Stomach (tissue), 9 donors: Measurements from ENCODE around the gene FNBP1L. TPM values are rescaled to one million over a fixed set of nuclear protein-coding genes. Genes with fewer than 3 reads are reported as not detected.

Experiments
- DNase-seq, 2 donors: peaks; one replicate each; pipeline versions ENCODE4 v3.0.0 to v3.0.0-alpha.2; 2013 to 2019
- H3K27ac ChIP-seq, 5 donors: fragments of 200-600 bp in 4 of 5; sonication (generic) in 4 of 5; one replicate each; pipeline ENCODE4 v1.5.1; 2013 to 2019; ENCODE audit warnings: mild to moderate bottlenecking in 1 of 5, moderate library complexity in 1 of 5
- H3K27me3 ChIP-seq, 3 donors: fragments of 200-600 bp; sonication (generic); one replicate each; pipeline ENCODE4 v1.5.1; 2017 to 2019; ENCODE audit warnings: mixed run types in 1 of 3
- H3K36me3 ChIP-seq, 4 donors: fragments of 200-600 bp; sonication (generic); 1 replicate in 3 of 4; 2 replicates in 1 of 4; pipeline ENCODE4 v1.5.1; 2016 to 2019
- H3K4me1 ChIP-seq, 4 donors: fragments of 200-600 bp; sonication (generic); one replicate each; pipeline ENCODE4 v1.5.1; 2016 to 2019
- H3K4me3 ChIP-seq, 4 donors: fragments of 200-600 bp; sonication (generic) in 3 of 4; one replicate each; pipeline ENCODE4 v1.5.1; 2016 to 2019; ENCODE audit warnings: mild to moderate bottlenecking in 1 of 4
- H3K9me3 ChIP-seq, 4 donors: fragments of 200-600 bp; sonication (generic); one replicate each; pipeline ENCODE4 v1.5.1; 2016 to 2019
- EP300 ChIP-seq: sonication (generic); formaldehyde crosslinking; IDR thresholded peaks from one replicate; pipeline ENCODE4 v1.6.1; 2017; ENCODE audit warnings: antibody characterized with exemption
- POLR2A ChIP-seq, 4 donors: fragments of 450-650 bp; IDR thresholded peaks; one replicate each; pipeline ENCODE4 v1.6.1; 2016; ENCODE audit warnings: antibody characterized with exemption in 4 of 4, control low read depth in 2 of 4, mild to moderate bottlenecking in 1 of 4, moderate library complexity in 1 of 4
- POLR2AphosphoS5 ChIP-seq, 3 donors: sonication (generic); formaldehyde crosslinking; IDR thresholded peaks; one replicate each; pipeline ENCODE4 v1.6.1; 2016; ENCODE audit warnings: antibody characterized with exemption in 3 of 3
- WGBS, 5 donors: extraction: QIAGEN DNeasy Blood & Tissue Kit in 3 of 5; methylation state at CpG; one replicate each; pipeline versions ENCODE4 v1.1.5 to v1.1.7; 2013 to 2018; 5-methylcytosine and 5-hydroxymethylcytosine counted together
- intact Hi-C: fragments of 100-400 bp; cut with DNase I; formaldehyde crosslinking; loops from one replicate; pipeline ENCODE4 v1.15.1; 2023; ENCODE audit warnings: low total_unique reads
- polyA plus RNA-seq, 3 donors: library from polyadenylated mRNA; stranded (reverse); fragments of 200-250 nt; gene quantifications; one replicate each; pipeline ENCODE4 v1.2.3, GENCODE V29; 2013
- total RNA-seq, 5 donors: library from RNA; depleted of rRNA; stranded (reverse); fragments of >200 nt; gene quantifications; one replicate each; pipeline versions ENCODE4 v1.1.0 to v1.2.3, GENCODE V29; 2014 to 2016
- TF ChIP-seq, protein P1 (sequence below), 7 experiments: fragments of 450-650 bp in 4 of 7; fragments of 200-600 bp in 3 of 7; sonication (generic) in 3 of 7; IDR thresholded peaks; one replicate each; pipeline ENCODE4 v1.5.1; 2016 to 2019; ENCODE audit warnings: antibody characterized with exemption in 7 of 7, control low read depth in 2 of 7, mild to moderate bottlenecking in 1 of 7
- donor health status: healthy with polysubstance abuse.
- donor health status: Bipolar disorder and iron deficiency.
- donor health status: healthy.

Gene FNBP1L
- total and polyA plus RNA-seq, 8 donors: 9.2 to 74.0 (median 29.2) TPM

DNA sequence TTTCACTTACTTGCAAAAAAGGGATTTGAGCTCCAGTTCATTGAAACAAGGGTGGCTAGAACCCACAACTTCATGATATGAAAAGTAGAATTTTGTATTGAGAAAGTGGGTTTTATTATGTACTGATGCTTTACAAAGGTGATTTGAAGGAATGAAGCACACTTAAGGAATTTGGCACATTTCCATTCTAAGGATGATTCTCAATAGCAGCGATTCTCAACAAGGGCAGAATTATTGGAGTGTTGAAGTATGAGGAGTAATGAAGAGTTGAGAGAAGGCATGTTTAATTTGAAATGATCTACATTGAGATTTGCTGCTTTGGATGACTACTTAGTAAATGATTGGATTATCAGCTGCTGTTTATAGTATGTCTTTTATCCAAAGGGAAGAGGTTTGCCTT lies 54.7 kb downstream of the FNBP1L start:
- TF ChIP-seq POLR2A (IDR thresholded peaks at IDR 0.05) (no peak), POLR2AphosphoS5 (IDR thresholded peaks at IDR 0.05) (no peak), EP300 (no peak)
- TF ChIP-seq, protein P1, sequence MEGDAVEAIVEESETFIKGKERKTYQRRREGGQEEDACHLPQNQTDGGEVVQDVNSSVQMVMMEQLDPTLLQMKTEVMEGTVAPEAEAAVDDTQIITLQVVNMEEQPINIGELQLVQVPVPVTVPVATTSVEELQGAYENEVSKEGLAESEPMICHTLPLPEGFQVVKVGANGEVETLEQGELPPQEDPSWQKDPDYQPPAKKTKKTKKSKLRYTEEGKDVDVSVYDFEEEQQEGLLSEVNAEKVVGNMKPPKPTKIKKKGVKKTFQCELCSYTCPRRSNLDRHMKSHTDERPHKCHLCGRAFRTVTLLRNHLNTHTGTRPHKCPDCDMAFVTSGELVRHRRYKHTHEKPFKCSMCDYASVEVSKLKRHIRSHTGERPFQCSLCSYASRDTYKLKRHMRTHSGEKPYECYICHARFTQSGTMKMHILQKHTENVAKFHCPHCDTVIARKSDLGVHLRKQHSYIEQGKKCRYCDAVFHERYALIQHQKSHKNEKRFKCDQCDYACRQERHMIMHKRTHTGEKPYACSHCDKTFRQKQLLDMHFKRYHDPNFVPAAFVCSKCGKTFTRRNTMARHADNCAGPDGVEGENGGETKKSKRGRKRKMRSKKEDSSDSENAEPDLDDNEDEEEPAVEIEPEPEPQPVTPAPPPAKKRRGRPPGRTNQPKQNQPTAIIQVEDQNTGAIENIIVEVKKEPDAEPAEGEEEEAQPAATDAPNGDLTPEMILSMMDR (IDR thresholded peaks at IDR 0.05): no peak
- DNase-seq: no peak
- WGBS, 5 donors: 91 to 100% (median 95%) methylated on average over 1 of the region's 1 CpG

DNA sequence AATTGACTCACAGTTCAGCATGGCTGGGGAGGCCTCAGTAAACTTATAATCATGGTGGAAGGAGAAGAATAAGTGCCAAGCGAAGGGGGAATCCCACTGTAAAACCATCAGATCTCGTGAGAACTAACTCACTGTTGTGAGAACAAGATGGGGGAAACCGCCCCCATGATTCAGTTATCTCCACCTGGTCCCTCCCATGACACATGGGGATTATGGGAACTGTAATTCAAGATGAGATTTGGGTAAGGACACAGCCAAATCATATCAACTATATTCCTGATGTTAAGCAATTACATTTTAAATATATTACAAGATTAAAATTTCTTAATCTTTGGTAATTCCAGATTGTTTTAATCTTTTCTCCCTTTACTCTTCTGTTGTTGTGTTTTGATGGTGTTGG lies 55.2 kb downstream of the FNBP1L start:
- no peak for TF ChIP-seq POLR2AphosphoS5 (IDR thresholded peaks at IDR 0.05)
- TF ChIP-seq, protein P1 (IDR thresholded peaks at IDR 0.05): no peak
- TF ChIP-seq EP300: no peak
- no peak for TF ChIP-seq POLR2A (IDR thresholded peaks at IDR 0.05)
- no peaks in the 10 kb centered on the region for H3K9me3 ChIP-seq
- H3K27me3 ChIP-seq: no peaks in the 10 kb centered on the region
- no peak overlapping the region for H3K4me3 ChIP-seq
- H3K36me3 ChIP-seq: peaks cover 0 to 4% (median 0%) of the 10 kb centered on the region in 4 donors
- intact Hi-C loops: no loop called here
- no peak overlapping the region for H3K27ac ChIP-seq
- H3K4me1 ChIP-seq: peaks cover 0 to 12% (median 0%) of the 10 kb centered on the region in 4 donors
- WGBS, 5 donors: 87 to 98% (median 92%) methylated on average over 3 of the region's 3 CpGs
- no peak for DNase-seq

More for the DNA sequence above, 54.7 kb downstream of the FNBP1L start:
- Histone ChIP-seq H3K27ac (no peak overlapping the region), H3K36me3 (peaks cover 0 to 4% (median 0%) of the 10 kb centered on the region in 4 donors), H3K4me1 (peaks cover 0 to 12% (median 0%) of the 10 kb centered on the region in 4 donors), H3K4me3 (no peak overlapping the region), H3K27me3 (no peaks in the 10 kb centered on the region), H3K9me3 (no peaks in the 10 kb centered on the region)
- intact Hi-C loops: no loop called here

DNA sequence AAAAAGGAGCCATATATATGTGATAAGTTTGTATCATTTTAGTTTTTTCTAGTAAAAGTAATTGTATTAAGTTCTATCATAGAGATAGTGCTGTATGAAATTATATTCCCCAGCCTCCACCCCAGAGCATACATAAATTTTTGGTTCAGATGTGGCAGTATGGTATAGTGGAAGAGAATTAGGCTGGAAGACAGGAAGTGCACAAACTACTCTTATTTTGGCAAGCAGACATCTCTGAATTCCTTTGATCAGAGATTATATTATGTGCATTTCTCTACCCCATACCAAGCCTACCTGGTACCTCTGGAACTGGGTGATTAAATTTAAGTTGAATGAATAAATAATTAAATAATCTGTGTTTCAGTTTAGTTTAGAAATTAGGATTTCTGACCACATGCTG lies 55.9 kb downstream of the FNBP1L start:
- TF ChIP-seq POLR2A (IDR thresholded peaks at IDR 0.05) (no peak), EP300 (no peak), POLR2AphosphoS5 (IDR thresholded peaks at IDR 0.05) (no peak)
- TF ChIP-seq, protein P1 (IDR thresholded peaks at IDR 0.05): no peak
- intact Hi-C loops: no loop called here
- H3K27me3 ChIP-seq: no peaks in the 10 kb centered on the region

DNA sequence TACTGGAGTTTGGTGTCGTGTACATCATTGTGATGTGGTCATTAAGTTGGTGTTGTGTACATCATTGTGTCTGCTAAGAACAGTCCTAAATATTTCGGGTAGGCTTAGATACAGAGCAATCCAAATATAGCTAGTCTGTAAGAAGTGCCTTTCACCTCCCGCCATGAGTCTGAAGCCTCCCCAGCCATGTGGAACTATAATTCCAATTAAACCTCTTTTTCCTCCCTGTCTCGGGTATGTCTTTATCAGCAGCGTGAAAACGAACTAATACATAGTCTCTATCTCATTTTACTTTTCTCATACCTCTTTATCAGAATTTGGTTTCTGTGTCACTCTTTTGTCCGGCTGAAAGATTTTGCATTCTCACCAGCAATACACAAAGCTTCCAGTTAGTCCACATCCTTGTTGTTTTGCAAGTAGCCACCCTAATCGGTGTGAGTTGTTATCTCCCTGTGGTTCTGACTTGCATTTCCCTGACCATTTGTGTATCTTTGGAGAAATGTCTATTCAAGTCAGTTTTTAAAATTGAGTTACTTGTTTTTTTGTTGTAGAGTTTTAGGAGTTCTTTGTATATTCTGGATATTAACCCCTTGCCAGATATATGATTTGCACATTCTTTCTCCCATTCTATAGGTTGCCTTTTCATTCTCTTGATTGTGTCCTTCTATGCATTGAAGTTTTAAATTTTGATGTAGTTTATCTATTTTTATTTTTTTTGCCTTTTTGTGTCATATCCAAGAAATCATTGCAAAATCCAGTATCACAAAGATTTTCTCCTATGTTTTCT lies 56.5 kb downstream of the FNBP1L start:
- peaks cover 0 to 4% (median 1%) of the 10 kb centered on the region in 4 donors for H3K36me3 ChIP-seq
- H3K27me3 ChIP-seq: no peaks in the 10 kb centered on the region
- DNase-seq: peak in 1 of 2 donors; percentile 21
- 53 to 69% (median 62%) methylated on average over 8 of the region's 8 CpGs for WGBS, 5 donors
- peak overlapping the region in 1 of 5 donors; percentile 62 for H3K27ac ChIP-seq
- intact Hi-C loops: no loop called here
- no peak for TF ChIP-seq EP300
- no peak for TF ChIP-seq POLR2AphosphoS5 (IDR thresholded peaks at IDR 0.05)
- TF ChIP-seq POLR2A (IDR thresholded peaks at IDR 0.05): no peak
- TF ChIP-seq, protein P1 (IDR thresholded peaks at IDR 0.05): no peak
- H3K4me3 ChIP-seq: no peak overlapping the region
- peaks cover 0 to 12% (median 0%) of the 10 kb centered on the region in 4 donors for H3K4me1 ChIP-seq
- no peaks in the 10 kb centered on the region for H3K9me3 ChIP-seq

More for the DNA sequence above, 55.9 kb downstream of the FNBP1L start:
- no peak overlapping the region for H3K4me3 ChIP-seq
- H3K27ac ChIP-seq: no peak overlapping the region
- DNase-seq: no peak
- H3K9me3 ChIP-seq: no peaks in the 10 kb centered on the region
- peaks cover 0 to 12% (median 0%) of the 10 kb centered on the region in 4 donors for H3K4me1 ChIP-seq
- H3K36me3 ChIP-seq: peaks cover 0 to 4% (median 0%) of the 10 kb centered on the region in 4 donors
